HepG2 (cell line): Measurements from ENCODE around the gene IQGAP2. TPM values are rescaled to one million over a fixed set of nuclear protein-coding genes. Genes with fewer than 3 reads are reported as not detected.

Experiments
- ATAC-seq: fragments of 200-7000 bp; cut with Tn5 transposase; 3 replicates; pipeline ENCODE4 v1.9.1; 2020; ENCODE audit warnings: mild to moderate bottlenecking, moderate library complexity
- BruUV-seq: library from RNA; stranded (reverse); fragments of 400-500 nt; replicated peaks from 2 replicates; lab custom pipeline; 2021; lab: Mats Ljungman, UMichigan
- CTCF ChIA-PET: fragments of 300-600 bp; formaldehyde crosslinking; extraction: SDS; loops from one replicate; lab custom pipeline; 2021; ENCODE audit warnings: low total read pairs, inconsistent platforms, low intra/inter-chr PET ratio; lab: Yijun Ruan, JAX
- POLR2A ChIA-PET: fragments of 350-600 bp; sonication (Branson Sonifier 250); formaldehyde crosslinking; loops from one replicate; lab custom pipeline; 2020; ENCODE audit warnings: antibody characterized with exemption, inconsistent platforms; lab: Yijun Ruan, JAX
- DNase-seq: peaks from one replicate; pipeline ENCODE4 v3.0.0-alpha.2; 2015; ENCODE audit warnings: low spot score
- FAIRE-seq: peaks from 3 replicates; lab custom pipeline; 2011; peaks lifted over from hg19 to GRCh38; lab: Jason Lieb, UNC
- H2AFZ ChIP-seq: one replicate; pipeline ENCODE4 v1.6.1; 2011; ENCODE audit warnings: low read length, inconsistent platforms
- H3K27ac ChIP-seq: fragments of 300-600 bp; 3 replicates; pipeline ENCODE4 v1.8.0; 2011; ENCODE audit warnings: mixed run types, mild to moderate bottlenecking, mixed read lengths, low read length, inconsistent platforms; ENCODE audit not compliant: insufficient read depth; ENCODE audit errors: extremely low read length
- H3K27me3 ChIP-seq, 2 experiments: fragments of 200-600 bp in 1 of 2; 2 replicates in 1 of 2; 3 replicates in 1 of 2; pipeline versions ENCODE4 v1.6.0 to v1.8.0; 2011; ENCODE audit warnings: low read length in 2 of 2, mild to moderate bottlenecking in 2 of 2, moderate library complexity in 2 of 2, inconsistent platforms in 1 of 2; ENCODE audit not compliant: insufficient read depth in 2 of 2, control insufficient read depth in 1 of 2
- H3K36me3 ChIP-seq, 2 experiments: fragments of 200-600 bp in 1 of 2; replicated peaks in 1 of 2; 2 replicates in 1 of 2; 3 replicates in 1 of 2; pipeline versions ENCODE4 v1.5.1 to v1.8.0; 2011; ENCODE audit warnings: low read length in 2 of 2, inconsistent platforms in 1 of 2; ENCODE audit not compliant: insufficient read depth in 2 of 2, control insufficient read depth in 1 of 2
- H3K4me1 ChIP-seq: 2 replicates; pipeline ENCODE4 v1.5.1; 2012; ENCODE audit warnings: low read length, inconsistent platforms; ENCODE audit not compliant: insufficient read depth
- H3K4me2 ChIP-seq: 2 replicates; pipeline ENCODE4 v1.6.0; 2011; ENCODE audit warnings: low read depth, low read length, inconsistent platforms
- H3K4me3 ChIP-seq, 3 experiments: fragments of 200-600 bp in 1 of 3; sonication (generic), shearing (Covaris generic) in 1 of 3; replicated peaks in 1 of 3; 2 replicates each; pipeline ENCODE4 v1.5.1; 2011 to 2016; ENCODE audit warnings: low read length in 3 of 3, inconsistent platforms in 2 of 3, low read depth in 2 of 3, mild to moderate bottlenecking in 2 of 3, control low read depth in 1 of 3, mixed read lengths in 1 of 3; ENCODE audit not compliant: insufficient read depth in 1 of 3
- H3K79me2 ChIP-seq: one replicate; pipeline ENCODE4 v1.6.1; 2011; ENCODE audit warnings: low read length, inconsistent platforms; ENCODE audit not compliant: insufficient read depth
- H3K9ac ChIP-seq: 2 replicates; pipeline ENCODE4 v1.6.0; 2011; ENCODE audit warnings: mild to moderate bottlenecking, low read depth, low read length, inconsistent platforms; ENCODE audit not compliant: insufficient read depth
- H3K9me3 ChIP-seq: 2 replicates; pipeline ENCODE4 v1.5.1; 2012; ENCODE audit warnings: mild to moderate bottlenecking, low read length
- H4K20me1 ChIP-seq: 2 replicates; pipeline ENCODE4 v1.6.0; 2011; ENCODE audit warnings: inconsistent platforms, mild to moderate bottlenecking, low read length, moderate library complexity; ENCODE audit not compliant: insufficient read depth
- FOXP1 ChIP-seq, 2 experiments: fragments of 450-650 bp in 1 of 2; IDR thresholded peaks; 2 replicates each; pipeline ENCODE4 v1.6.1; 2017 to 2018; ENCODE audit warnings: antibody characterized with exemption in 1 of 2
- HOMEZ ChIP-seq: IDR thresholded peaks from 2 replicates; pipeline ENCODE4 v1.6.1; 2016; ENCODE audit warnings: low read depth
- KDM1A ChIP-seq: IDR thresholded peaks from 2 replicates; pipeline ENCODE4 v1.6.1; 2016; ENCODE audit warnings: missing compliant biosample characterization
- LBX2 ChIP-seq: sonication (generic); formaldehyde crosslinking; IDR thresholded peaks from 2 replicates; pipeline ENCODE4 v1.5.0; 2020; ENCODE audit warnings: missing genetic modification reagents, mild to moderate bottlenecking, borderline replicate concordance
- MEIS2 ChIP-seq: sonication (generic); formaldehyde crosslinking; IDR thresholded peaks from 2 replicates; pipeline ENCODE4 v1.9.0; 2021; ENCODE audit warnings: mild to moderate bottlenecking, missing genetic modification reagents
- NFE2L1 ChIP-seq: sonication (generic); formaldehyde crosslinking; IDR thresholded peaks from 2 replicates; pipeline ENCODE4 v1.4.0; 2020; ENCODE audit warnings: missing genetic modification reagents, mild to moderate bottlenecking, borderline replicate concordance
- RAD21 ChIP-seq: fragments of 450-650 bp; formaldehyde crosslinking; IDR thresholded peaks from 2 replicates; pipeline ENCODE4 v1.5.0; 2020; ENCODE audit warnings: mild to moderate bottlenecking
- THAP11 ChIP-seq: IDR thresholded peaks from 2 replicates; pipeline ENCODE4 v1.6.1; 2016; ENCODE audit warnings: missing biosample characterization, missing genetic modification reagents
- ZMYM2 ChIP-seq: sonication (generic); formaldehyde crosslinking; IDR thresholded peaks from 2 replicates; pipeline ENCODE4 v1.8.0; 2022; ENCODE audit warnings: mild to moderate bottlenecking, missing genetic modification reagents
- WGBS: methylation state at CpG from one replicate; pipeline ENCODE4 v1.1.6; 2017; ENCODE audit warnings: low lambda C conversion rate; 5-methylcytosine and 5-hydroxymethylcytosine counted together
- in situ Hi-C: cut with HindIII; loops from 2 replicates; pipeline ENCODE4 v1.10.0; 2017; ENCODE audit warnings: low pct_unique_long_range_greater_than_20kb; ENCODE audit not compliant: extremely low pct_ligation_motif_present
- intact Hi-C: fragments of 100-400 bp; cut with micrococcal nuclease; formaldehyde crosslinking; loops from one replicate; pipeline ENCODE4 v1.10.0; 2022; ENCODE audit not compliant: unreplicated experiment
- polyA plus RNA-seq, 8 experiments: library from polyadenylated mRNA; depleted of rRNA in 3 of 8; stranded (reverse) in 7 of 8; unstranded in 1 of 8; fragments of >200 nt; fragmentation: Illumina TruSeq in 4 of 8; extraction: Trizol in 4 of 8; gene quantifications; 2 replicates each; pipeline versions ENCODE4 v1.2.1 to v1.2.3, GENCODE V29; 2011 to 2016; ENCODE audit warnings: low read depth in 4 of 8, missing spikeins in 1 of 8, mixed read lengths in 1 of 8; ENCODE audit not compliant: insufficient read depth in 1 of 8
- total RNA-seq, 5 experiments: library from RNA; depleted of rRNA; stranded (reverse); fragments of >200 nt; fragmentation: Illumina TruSeq; extraction: Trizol; gene quantifications; 2 replicates each; pipeline ENCODE4 v1.2.3, GENCODE V29; 2016; ENCODE audit warnings: low read depth in 1 of 5
- TF ChIP-seq, protein P1 (sequence below): sonication (generic); formaldehyde crosslinking; IDR thresholded peaks from 2 replicates; pipeline ENCODE4 v1.4.0; 2020; ENCODE audit warnings: missing genetic modification reagents

Gene IQGAP2
- total and polyA plus RNA-seq, 2 of the 13 experiments (the other 11 are each of a cell fraction or from before 2014, with no cell fraction given) = 35.2 to 83.3 TPM

GRCh38 chr5:76625087-76625815 is 222.2 kb downstream of the IQGAP2 start (continued):
- TF ChIP-seq HOMEZ (no peak), THAP11 (no peak)

- in situ Hi-C loops = no loop called here
- FAIRE-seq (no peak), DNase-seq (no peak), ATAC-seq (no peak)
- Histone ChIP-seq H4K20me1 (no peaks in the 10 kb centered on the region), H3K27me3 (no peaks in the 10 kb centered on the region), H3K4me1 (no peaks in the 10 kb centered on the region), H3K79me2 (no peaks in the 10 kb centered on the region), H3K36me3 (peaks cover 2 to 18% of the 10 kb centered on the region in 2 experiments; a peak in 3 of 5 replicates), H3K4me2 (no peak overlapping the region), H3K9ac (no peak overlapping the region), H3K4me3 (no peak overlapping the region), H3K9me3 (no peaks in the 10 kb centered on the region), H2AFZ (no peak overlapping the region), H3K27ac (no peak overlapping the region)
- no peak for TF ChIP-seq RAD21 (CRISPR knock-in tag)
- TF ChIP-seq, protein P1, sequence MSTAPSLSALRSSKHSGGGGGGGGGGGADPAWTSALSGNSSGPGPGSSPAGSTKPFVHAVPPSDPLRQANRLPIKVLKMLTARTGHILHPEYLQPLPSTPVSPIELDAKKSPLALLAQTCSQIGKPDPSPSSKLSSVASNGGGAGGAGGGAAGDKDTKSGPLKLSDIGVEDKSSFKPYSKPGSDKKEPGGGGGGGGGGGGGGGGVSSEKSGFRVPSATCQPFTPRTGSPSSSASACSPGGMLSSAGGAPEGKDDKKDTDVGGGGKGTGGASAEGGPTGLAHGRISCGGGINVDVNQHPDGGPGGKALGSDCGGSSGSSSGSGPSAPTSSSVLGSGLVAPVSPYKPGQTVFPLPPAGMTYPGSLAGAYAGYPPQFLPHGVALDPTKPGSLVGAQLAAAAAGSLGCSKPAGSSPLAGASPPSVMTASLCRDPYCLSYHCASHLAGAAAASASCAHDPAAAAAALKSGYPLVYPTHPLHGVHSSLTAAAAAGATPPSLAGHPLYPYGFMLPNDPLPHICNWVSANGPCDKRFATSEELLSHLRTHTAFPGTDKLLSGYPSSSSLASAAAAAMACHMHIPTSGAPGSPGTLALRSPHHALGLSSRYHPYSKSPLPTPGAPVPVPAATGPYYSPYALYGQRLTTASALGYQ (CRISPR knock-in tag) = no peak
- TF ChIP-seq NFE2L1 = no peak
- TF ChIP-seq ZMYM2 (CRISPR knock-in tag) = no peak
- TF ChIP-seq KDM1A (CRISPR knock-in tag) = no peak
- no peak for TF ChIP-seq LBX2 (CRISPR knock-in tag)
- TF ChIP-seq MEIS2 = no peak
- no peak for TF ChIP-seq FOXP1 (IDR thresholded peaks at IDR 0.05)
- no peak for TF ChIP-seq FOXP1 (CRISPR knock-in tag; IDR thresholded peaks at IDR 0.05)
- POLR2A ChIA-PET = no interaction called here
- intact Hi-C loops = no loop called here
- CTCF ChIA-PET = no interaction called here
- 96% methylated on average over 6 of the region's 6 CpGs for WGBS
- BruUV-seq = no TSS peak
Measured at GRCh38 chr5:76626738-76627137, 223.7 kb downstream of the IQGAP2 start.
